MM.1S (cell line): ENCODE results near the gene ITM2C.

Experiments
- CTCF ChIP-seq: fragments of 300-600 bp; sonication (generic); IDR thresholded peaks from 2 replicates; pipeline ENCODE4 v1.5.1; 2016; ENCODE audit warnings: antibody characterized with exemption, low read length, mixed read lengths
- EZH2 ChIP-seq: fragments of 300-600 bp; sonication (generic); optimal IDR thresholded peaks from 2 replicates; pipeline ENCODE3; 2017; ENCODE audit warnings: low read depth, mild to moderate bottlenecking, antibody characterized with exemption, low read length, mixed read lengths

- TF ChIP-seq CTCF (no peak), EZH2 (no peak)
Measured at GRCh38 chr2:230899287-230899686, 34.5 kb downstream of the ITM2C start.
